AG09319 (cell line): ENCODE results near the gene ICAM3.

Experiments
- DNase-seq: peaks from one replicate; pipeline ENCODE4 v3.0.0-alpha.2; 2010; ENCODE audit warnings: low read depth; ENCODE audit errors: extremely low read depth
- TF ChIP-seq, protein P1 (sequence below): IDR thresholded peaks from 2 replicates; pipeline ENCODE4 v1.5.1; 2011; ENCODE audit warnings: low read depth, mild to moderate bottlenecking, inconsistent platforms, low read length, moderate library complexity

The ICAM3 gene

DNA sequence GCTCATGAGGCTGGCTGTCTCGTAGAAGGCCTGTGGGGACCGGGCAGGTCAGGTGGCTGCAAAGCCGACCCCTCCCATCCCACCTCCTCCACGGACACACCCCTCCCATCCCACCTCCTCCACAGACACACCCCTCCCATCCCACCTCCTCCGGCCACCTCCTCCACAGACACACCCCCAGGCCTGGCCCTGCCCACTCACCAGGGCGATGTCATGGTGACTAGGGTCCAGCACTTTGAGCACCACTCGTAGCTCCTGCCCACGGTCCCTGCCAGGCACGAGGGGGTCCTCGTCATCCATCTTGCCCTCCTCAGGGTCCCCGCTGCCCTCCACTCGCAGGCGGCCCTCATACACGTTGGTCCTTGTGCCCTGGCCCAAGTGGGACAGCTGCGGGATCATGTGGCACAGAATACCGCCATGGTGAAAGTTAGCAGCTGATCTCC lies 22.2 kb upstream of the ICAM3 start:
- DNase-seq = no peak

DNA sequence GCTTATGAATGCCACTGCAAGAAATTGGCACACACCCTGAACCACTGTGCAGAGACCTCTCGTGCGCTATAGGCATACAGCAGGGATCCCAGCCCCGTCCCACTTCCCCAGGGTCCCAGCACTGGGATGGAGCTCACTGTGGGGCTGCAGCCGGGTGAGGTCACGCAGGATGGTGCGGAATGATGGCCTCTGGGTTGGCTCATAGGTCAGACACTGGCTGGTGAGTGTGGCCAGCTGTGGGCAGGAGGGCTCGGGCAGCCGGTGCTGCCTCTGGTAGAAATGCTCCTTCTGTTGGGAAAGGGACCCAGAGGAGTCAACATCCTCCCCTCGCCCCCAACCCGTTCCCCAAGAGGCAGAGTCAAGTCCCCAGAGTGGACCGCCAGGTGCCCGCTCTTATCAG lies 17.0 kb upstream of the ICAM3 start:
- TF ChIP-seq, protein P1, sequence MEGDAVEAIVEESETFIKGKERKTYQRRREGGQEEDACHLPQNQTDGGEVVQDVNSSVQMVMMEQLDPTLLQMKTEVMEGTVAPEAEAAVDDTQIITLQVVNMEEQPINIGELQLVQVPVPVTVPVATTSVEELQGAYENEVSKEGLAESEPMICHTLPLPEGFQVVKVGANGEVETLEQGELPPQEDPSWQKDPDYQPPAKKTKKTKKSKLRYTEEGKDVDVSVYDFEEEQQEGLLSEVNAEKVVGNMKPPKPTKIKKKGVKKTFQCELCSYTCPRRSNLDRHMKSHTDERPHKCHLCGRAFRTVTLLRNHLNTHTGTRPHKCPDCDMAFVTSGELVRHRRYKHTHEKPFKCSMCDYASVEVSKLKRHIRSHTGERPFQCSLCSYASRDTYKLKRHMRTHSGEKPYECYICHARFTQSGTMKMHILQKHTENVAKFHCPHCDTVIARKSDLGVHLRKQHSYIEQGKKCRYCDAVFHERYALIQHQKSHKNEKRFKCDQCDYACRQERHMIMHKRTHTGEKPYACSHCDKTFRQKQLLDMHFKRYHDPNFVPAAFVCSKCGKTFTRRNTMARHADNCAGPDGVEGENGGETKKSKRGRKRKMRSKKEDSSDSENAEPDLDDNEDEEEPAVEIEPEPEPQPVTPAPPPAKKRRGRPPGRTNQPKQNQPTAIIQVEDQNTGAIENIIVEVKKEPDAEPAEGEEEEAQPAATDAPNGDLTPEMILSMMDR = no peak

More for the DNA sequence above, 22.2 kb upstream of the ICAM3 start:
- TF ChIP-seq, protein P1 = no peak

DNA sequence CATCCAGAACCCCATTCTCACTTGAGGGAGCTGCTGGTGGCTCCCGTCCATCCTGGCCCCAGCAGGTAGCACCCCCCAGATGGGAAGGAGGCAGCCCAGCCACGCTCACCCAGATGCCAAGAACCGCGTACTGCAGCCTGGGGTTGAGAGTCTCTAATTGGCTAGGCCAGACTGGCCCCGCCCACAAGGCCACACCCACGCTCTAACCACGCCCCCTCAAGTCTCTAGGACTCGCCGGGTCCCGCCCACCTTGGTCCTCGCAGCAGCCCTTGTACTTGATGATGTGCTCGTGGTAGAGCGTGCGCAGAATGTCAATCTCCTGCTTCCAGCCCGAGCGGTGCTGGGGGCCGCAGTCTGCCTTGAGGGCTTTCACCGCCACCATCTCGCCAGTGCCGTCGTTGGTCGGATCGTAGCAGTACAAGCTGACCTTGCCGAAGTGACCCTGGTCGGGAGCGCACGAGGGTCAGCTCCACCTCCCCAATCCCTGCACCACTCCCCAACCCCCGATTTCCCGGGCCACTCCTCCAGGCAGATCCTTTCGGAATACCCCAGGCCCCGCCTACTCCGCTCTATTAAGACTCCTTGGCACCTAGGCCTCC lies 14.5 kb upstream of the ICAM3 start:
- no peak for DNase-seq
- TF ChIP-seq, protein P1 = no peak

More for the DNA sequence above, 17.0 kb upstream of the ICAM3 start:
- DNase-seq = no peak

DNA sequence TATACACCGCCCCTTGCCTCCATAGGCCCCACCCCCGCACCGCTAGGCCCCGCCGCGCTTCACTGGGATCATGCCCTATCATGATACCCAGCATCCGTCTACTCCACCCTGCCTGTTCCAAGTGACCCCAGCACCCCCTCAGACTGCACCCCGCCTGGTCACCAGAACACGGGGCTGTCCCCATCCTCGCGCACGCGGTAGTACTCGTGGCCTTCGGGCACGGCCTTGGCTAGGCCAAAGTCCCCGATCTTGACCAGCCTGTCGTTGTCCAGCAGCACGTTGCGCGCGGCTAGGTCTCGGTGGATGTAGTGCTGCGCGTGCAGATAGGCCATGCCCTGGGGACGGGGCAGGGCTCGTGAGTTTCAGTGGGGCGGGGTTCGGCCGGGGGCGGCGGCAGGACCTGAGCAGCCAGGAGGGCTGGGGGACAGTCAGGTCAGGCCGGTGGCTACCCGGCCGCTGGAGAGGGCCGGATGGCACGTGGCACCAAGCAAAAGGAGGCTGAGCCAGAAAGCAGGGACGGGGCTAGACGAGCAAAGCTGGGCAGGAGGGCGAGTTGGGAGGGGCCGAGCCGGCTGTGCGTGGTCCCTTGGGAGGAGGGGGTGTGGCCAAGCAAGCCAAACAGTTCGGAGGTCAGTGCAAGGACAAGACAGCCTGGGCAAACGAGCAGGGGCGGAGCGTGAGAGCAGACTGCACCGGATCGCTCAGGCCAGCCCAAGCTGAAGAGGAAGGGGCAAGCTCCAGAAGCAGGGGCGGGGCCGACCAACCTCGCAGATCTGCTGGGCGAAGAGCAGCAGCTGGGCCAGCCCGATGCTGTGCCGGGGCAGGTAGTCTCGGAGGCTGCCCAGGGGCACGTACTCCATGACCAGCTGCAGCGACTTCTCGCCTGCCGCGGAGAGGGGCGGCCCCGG lies 13.6 kb upstream of the ICAM3 start:
- no peak for DNase-seq
- TF ChIP-seq, protein P1 = no peak

DNA sequence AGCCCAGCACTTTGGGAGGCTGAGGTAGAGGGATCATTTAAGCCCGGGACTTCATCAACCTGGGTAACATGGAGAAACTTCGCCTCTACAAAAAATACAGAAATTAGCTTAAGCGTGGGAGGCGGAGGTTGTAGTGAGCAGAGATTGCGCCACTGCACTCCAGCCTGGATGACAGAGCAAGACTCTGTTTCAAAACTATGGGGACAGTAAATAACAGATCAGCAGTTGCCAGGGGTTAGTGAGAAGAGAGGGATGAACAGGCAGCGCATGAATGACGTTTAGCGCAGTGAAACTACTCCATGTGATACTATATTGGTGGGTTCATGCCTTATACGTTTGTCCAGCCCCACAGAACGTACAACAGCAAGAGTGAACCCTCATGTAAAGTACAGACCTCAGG lies 7.1 kb upstream of the ICAM3 start:
- TF ChIP-seq, protein P1 = no peak
- no peak for DNase-seq

DNA sequence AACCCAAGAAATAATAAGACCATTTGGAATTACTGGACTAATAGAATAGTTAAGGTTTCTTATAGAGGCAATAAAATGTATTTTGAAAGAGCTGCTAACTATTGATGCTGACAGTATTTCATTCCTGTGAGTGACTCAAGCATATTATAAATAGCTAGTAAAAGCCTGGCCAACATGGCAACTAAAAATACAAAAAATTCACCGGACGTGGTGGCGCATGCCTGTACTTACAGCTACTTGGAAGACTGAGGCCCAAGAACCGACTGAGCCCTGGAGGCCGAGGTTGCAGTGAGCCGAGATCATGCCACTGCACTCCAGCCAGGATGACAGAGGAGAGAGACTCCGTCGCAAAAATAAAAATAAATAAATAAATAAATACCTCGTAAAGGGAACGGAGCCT lies 5.4 kb upstream of the ICAM3 start:
- DNase-seq = no peak
- TF ChIP-seq, protein P1 = no peak

DNA sequence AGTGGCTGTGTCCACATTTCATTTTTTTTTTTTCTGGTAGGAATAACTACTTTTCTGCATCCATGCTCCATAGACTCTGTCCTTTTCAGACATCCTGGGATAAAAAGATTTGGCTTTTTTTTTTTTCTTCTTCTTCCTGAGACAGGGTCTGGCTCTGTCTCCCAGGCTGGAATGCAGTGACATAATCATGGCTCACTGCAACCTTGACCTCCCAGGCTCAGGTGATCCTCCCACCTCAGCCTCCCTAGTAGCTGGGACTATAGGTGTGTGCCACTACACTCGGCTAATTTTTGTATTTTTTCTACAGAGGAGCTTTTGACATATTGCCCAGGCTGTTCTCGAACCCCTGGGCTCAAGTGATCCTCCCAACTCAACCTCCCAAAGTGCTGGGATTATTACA lies 4.1 kb upstream of the ICAM3 start:
- TF ChIP-seq, protein P1 = no peak
- DNase-seq = no peak
